ENCODE measurements around the gene TARDBP. TPM values are rescaled to one million over a fixed set of nuclear protein-coding genes. Genes with fewer than 3 reads are reported as not detected.

TARDBP gene
- total RNA-seq, 1 experiment from 2014 or later = 207 TPM

DNA sequence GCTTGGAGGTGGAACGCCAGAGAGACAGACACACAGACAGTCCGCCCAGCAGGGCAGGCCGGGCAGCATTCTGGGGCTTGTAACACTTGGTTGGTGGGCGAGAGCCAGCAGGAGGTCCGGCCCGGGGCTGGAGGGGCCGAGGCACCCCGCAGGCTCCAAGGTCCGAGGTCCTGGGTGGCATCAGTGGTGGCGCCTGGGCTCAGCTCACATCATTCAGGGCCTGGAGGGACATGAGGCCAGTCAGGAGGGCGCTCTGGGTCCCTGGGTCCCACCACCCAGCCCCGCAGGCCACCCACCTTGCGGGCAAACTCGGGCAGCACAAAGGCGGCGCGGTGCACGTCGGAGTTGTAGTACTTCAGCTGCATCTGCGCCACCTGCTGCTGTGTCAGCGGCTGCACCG, 42.2 kb downstream of the TARDBP start:
- H3T11ph ChIP-seq (ENCODE audit: low read length) = no peak overlapping the region
- H3K79me2 ChIP-seq (ENCODE audit: insufficient read depth, low read length) = peaks cover 2% of the 10 kb centered on the region; the same call in 1 of the 2 replicates
- no peak overlapping the region for H4K5ac ChIP-seq (ENCODE audit: insufficient read length, low read depth, low read length)
- no peaks in the 10 kb centered on the region for H3K9me3 ChIP-seq (ENCODE audit: control insufficient read depth, low read depth, low read length)
- no peaks in the 10 kb centered on the region for H3K9me3 Mint-ChIP-seq
- no peak overlapping the region for H2BK5ac ChIP-seq (ENCODE audit: insufficient read length, low read length)
- H3K23ac ChIP-seq (ENCODE audit: insufficient read length, low read depth, low read length) = no peak overlapping the region
- no peak overlapping the region for H3K4me2 ChIP-seq (ENCODE audit: insufficient read depth, insufficient read length, low read length)
- no peak overlapping the region for H2BK120ac ChIP-seq (ENCODE audit: low read depth, low read length, poor library complexity, severe bottlenecking)
- no peak overlapping the region for H3K9ac ChIP-seq (ENCODE audit: extremely low read depth, insufficient read length, low read length)
- H3K27me3 Mint-ChIP-seq (ENCODE audit: low read depth) = no peaks in the 10 kb centered on the region
- H3K56ac ChIP-seq (ENCODE audit: insufficient read length, low read depth, low read length) = no peak overlapping the region
- no peak overlapping the region for H4K91ac ChIP-seq (ENCODE audit: insufficient read length, low read depth, low read length)
- H3K4me3 Mint-ChIP-seq = no peak overlapping the region
- H3K27ac Mint-ChIP-seq = peak overlapping the region in 1 of 3 experiments; percentile 62; a peak in 1 of 7 replicates
- H4K20me1 ChIP-seq (ENCODE audit: control insufficient read depth, insufficient read depth, insufficient read length) = no peaks in the 10 kb centered on the region
- H3K4me1 Mint-ChIP-seq = peaks cover 16 to 25% of the 10 kb centered on the region in 2 experiments
- H2BK20ac ChIP-seq (ENCODE audit: low read depth, low read length, poor library complexity, severe bottlenecking) = no peak overlapping the region
- no peaks in the 10 kb centered on the region for H3K79me1 ChIP-seq (ENCODE audit: insufficient read depth, low read depth, low read length, poor library complexity, severe bottlenecking)
- no peaks in the 10 kb centered on the region; the same call in 1 of the 2 replicates for H3K27me3 ChIP-seq (ENCODE audit: insufficient read depth, low read length)
- H3K18ac ChIP-seq (ENCODE audit: insufficient read length, low read depth, low read length) = no peak overlapping the region
- no peak overlapping the region for H2AFZ ChIP-seq (ENCODE audit: low read length)
- no peak overlapping the region for H4K8ac ChIP-seq (replicated peaks; ENCODE audit: insufficient read length, low read depth, low read length)
- H3K23me2 ChIP-seq (ENCODE audit: insufficient read length, low read depth, low read length, poor library complexity, severe bottlenecking) = peaks cover 7% of the 10 kb centered on the region
- H2BK15ac ChIP-seq (ENCODE audit: low read depth, low read length) = no peak overlapping the region
- DNase-seq = no peak
- no peak overlapping the region for H3K4ac ChIP-seq (ENCODE audit: low read depth, low read length)
- H3K27ac ChIP-seq (ENCODE audit: insufficient read length, low read depth, low read length) = no peak overlapping the region
- H3K14ac ChIP-seq (ENCODE audit: insufficient read depth, low read length) = no peak overlapping the region
- H2BK12ac ChIP-seq (ENCODE audit: insufficient read length, low read depth, low read length) = no peak overlapping the region
- H3K4me1 ChIP-seq (ENCODE audit: insufficient read depth, low read length) = no peaks in the 10 kb centered on the region
- TF ChIP-seq, protein P1, sequence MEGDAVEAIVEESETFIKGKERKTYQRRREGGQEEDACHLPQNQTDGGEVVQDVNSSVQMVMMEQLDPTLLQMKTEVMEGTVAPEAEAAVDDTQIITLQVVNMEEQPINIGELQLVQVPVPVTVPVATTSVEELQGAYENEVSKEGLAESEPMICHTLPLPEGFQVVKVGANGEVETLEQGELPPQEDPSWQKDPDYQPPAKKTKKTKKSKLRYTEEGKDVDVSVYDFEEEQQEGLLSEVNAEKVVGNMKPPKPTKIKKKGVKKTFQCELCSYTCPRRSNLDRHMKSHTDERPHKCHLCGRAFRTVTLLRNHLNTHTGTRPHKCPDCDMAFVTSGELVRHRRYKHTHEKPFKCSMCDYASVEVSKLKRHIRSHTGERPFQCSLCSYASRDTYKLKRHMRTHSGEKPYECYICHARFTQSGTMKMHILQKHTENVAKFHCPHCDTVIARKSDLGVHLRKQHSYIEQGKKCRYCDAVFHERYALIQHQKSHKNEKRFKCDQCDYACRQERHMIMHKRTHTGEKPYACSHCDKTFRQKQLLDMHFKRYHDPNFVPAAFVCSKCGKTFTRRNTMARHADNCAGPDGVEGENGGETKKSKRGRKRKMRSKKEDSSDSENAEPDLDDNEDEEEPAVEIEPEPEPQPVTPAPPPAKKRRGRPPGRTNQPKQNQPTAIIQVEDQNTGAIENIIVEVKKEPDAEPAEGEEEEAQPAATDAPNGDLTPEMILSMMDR (conservative IDR thresholded peaks at IDR 0.05) = no peak
- H2AK5ac ChIP-seq (ENCODE audit: insufficient read length, low read length) = no peak overlapping the region
- no CpG with 5 or more reads among the region's 22 CpGs for WGBS (ENCODE audit: extremely low coverage, insufficient read length, low lambda C conversion rate)
- H3K36me3 Mint-ChIP-seq (ENCODE audit: insufficient read depth in 1 of 3, low read depth in 3 of 3) = peaks cover 24 to 49% (median 30%) of the 10 kb centered on the region in 3 experiments

All from H9 (cell line).